SKM-1 treated with dmso at 0.1 percent for 144 hours (cell line): ENCODE measurements around the gene SNF8.
A peak's percentile ranks its signal among the peaks of the same experiment; 100 is the strongest.

Experiments
- DNase-seq: peaks from one replicate; lab custom pipeline; 2025; ENCODE audit not compliant: unreplicated experiment; lab: John Stamatoyannopoulos, UW

Gene SNF8

DNA sequence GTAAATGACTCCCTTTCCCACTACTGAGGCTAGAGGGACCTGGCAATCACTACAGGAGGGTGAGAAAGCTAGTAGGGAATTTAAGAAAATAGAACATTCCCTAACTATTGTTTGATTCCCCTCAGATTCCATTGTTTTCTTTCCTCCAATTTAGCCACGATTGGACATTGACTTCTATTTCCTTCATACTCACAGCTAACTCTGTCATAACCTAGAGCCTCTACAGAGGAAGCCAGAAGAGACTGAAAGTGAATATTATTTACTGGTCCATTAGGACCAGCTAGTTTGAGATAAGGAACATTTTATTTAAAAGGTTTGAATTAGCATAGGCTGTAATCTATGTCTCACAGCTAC is 14.9 kb downstream of the SNF8 start:
- DNase-seq: no peak

DNA sequence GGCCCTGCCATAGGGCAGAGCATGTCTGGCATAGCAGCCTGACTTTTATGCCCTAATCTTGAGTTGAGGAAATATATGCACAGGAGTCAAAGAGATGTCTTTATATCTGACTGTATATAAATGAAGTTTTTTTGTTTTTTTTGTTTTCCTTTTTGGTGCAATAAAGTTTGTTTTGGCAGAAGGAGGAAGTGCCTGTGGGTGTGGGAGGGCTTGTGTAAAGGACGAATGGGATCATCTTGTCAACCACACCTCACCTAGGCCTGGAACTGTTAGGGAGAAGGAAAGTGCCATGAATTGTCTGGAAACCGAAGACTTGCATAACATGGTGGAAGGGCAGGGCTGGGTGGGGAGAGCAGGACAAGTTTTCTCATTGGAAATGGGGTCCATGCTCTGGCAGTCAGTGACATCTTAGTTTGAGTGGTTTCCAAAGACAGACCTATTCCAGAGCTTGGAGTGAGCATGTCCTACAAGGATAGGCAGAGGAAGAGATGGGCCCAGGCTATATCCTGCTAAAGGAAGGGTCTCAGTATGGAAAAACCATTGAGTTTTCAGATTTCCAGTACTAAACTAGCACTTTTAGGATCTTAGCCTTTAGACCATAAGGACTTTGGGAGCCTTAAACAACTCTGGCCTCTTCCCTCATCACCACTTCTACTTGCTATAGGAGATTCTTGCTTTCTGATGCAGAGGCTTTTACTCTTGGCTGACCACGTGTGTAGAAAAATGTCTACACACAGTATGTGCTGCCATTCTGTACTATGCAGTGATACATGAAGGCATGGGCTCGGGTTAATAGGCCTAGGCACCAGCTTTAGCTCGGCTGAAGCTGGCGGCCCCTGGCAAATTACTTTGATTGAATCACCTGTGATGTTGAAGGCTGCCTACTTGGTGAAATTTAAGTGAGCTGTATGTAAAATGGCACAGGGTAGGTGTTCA is 15.5 kb downstream of the SNF8 start:
- DNase-seq: no peak

DNA sequence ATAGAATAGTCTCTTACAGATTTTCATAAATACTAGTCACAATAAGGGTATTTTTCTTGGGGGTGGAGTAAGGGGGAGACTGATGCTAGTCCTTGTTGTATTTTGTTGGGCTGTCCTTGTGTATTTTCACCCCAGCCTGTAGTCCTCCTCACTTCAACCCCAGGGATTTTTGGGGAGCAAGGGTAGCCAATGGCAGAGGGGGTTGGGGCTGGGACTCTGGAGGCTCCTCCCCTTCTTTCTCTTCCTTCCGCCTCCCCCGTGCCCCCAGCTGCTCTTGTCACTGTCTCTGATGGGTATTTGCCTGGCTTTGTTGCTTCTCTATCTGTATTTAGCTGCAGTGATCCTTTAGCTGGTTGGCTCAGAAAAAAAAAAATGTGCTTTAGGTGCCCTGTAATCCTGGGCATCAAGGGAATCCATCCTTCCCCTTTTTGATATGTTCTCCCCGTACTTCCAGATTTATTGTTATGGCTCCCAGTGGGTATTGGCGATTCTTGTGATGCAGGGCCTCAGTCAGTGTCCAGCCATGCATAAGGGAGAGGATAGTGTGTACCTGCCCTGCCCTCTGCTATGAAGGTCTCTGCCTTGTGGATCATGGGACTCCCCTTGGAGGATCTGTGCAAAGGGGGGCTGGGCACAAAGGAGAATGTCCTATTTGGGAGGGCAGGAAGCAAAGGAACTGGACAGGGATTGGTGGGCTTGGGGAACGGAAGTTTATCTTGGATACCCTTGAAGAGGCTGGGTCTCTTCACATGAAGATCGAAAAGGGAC is 16.5 kb downstream of the SNF8 start:
- no peak for DNase-seq

- DNase-seq: no peak
These were observed 18.7 kb downstream of the SNF8 start for GRCh38 chr17:48925991-48926342.

DNA sequence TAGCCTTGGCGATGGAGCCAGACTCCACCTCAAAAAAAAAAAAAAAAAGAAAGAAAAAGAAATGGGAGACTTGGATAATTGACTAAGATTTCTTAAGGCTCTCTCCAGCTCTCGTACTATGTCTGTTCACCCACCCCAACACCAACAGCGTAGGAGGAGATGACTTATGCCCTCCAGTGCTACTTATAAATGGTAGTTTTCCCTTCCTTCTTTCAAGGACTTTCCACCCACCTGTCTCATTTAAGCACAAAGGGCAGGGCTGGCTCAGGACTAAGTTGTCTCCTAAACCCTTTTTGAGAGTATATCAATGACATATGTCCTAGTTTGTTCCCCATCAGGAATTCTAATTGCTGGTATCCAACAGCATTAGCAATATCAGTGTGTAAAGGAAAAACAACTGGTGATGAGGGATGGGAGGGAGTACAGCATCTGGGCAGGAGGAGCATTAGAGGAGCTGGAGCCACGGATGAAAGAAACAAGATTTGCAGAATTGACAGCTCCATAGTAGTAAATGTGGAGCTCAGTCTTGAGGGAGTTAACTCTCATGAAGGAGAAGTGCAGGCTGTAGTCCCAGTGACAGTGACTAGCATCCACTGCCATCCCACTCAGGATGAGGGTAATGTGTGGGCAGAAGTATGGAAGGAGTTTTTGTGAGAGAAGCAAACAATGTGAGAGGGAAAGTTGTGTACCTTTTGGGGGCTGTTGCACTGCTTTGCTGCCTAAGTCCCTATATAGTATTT is 19.2 kb downstream of the SNF8 start:
- DNase-seq: no peak

- DNase-seq: no peak
These were observed 29.0 kb downstream of the SNF8 start for GRCh38 chr17:48915459-48916282.

- DNase-seq: no peak
These were observed 32.2 kb downstream of the SNF8 start for GRCh38 chr17:48912476-48912875.

- no peak for DNase-seq
These were observed 34.3 kb downstream of the SNF8 start for GRCh38 chr17:48910370-48910769.

- no peak for DNase-seq
These were observed 34.9 kb downstream of the SNF8 start for GRCh38 chr17:48909783-48910182.

DNA sequence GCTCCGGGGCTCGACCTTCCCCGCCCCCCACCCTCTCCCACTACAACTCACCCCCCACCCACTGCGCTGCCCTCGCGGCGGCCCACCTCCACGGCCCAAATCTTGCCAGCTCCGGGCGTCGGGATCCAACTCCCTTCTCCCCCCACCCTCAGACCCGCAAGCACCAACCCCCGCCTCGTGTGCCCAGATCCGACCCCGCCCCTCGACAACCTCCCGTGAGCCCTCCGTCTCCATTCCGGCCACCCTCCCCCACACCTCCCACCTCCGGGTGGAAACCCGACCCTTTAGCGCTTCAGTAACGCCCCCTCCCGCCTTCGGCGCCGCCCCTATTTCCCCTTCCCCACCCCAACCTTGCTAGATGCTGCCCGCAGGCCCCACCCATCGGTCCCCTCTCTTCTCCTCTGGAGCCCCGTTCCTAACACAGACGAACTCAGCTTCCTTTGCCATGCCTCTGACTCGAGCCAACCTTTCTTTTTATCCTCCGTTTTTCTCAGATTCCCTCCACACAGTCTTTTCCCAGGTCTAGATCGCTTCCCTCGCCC is 35.7 kb downstream of the SNF8 start:
- DNase-seq: peak; percentile 27

- peak; percentile 72 for DNase-seq
These were observed 36.4 kb downstream of the SNF8 start, which contains the start of gene UBE2Z for GRCh38 chr17:48908047-48908843. UBE2Z (plus strand) TSS chr17:48908407; CDS start chr17:48908504, 97 bp downstream.

GRCh38 chr17:48907713-48908046 is 37.0 kb downstream of the SNF8 start:
- DNase-seq: peak; percentile 52

GRCh38 chr17:48905987-48906515 is 38.6 kb downstream of the SNF8 start:
- no peak for DNase-seq

DNA sequence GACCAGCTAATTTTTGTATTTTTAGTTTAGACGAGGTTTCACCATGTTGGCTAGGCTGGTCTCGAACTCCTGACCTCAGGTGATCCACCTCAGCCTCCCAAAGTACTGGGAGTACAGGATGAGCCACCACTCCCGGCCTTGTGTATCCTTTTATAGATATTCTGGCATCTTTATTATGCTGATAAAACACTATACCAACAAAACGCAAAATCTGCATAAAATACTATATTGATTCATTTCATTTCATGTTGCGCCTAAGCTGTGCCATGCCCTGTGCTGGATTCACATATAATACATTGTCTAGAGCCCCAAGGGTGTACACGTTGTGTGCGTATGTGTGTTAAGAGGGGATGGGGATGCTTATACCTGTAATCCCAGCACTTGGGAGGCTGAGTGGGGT is 40.2 kb downstream of the SNF8 start:
- no peak for DNase-seq

DNA sequence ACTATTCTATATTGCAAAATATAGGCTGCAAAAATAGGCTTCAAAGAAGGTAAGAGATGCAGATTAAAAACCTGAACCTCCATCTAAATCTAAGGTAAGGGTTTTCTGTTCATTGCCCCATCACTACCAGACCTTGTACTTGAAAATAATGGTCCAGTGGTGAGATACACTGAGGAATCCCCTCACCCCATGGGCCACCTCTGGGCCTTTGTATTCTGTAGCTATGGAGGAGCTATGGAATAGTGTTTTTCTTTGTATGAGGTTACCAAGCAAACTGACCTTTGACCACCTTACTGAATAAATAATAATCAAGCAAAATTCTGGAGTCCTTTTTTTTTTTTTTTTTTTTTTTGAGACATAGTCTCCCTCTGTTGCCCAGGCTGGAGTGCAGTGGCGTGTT is 41.2 kb downstream of the SNF8 start:
- no peak for DNase-seq

- no peak for DNase-seq
These were observed 43.4 kb downstream of the SNF8 start for GRCh38 chr17:48901241-48901640.

DNA sequence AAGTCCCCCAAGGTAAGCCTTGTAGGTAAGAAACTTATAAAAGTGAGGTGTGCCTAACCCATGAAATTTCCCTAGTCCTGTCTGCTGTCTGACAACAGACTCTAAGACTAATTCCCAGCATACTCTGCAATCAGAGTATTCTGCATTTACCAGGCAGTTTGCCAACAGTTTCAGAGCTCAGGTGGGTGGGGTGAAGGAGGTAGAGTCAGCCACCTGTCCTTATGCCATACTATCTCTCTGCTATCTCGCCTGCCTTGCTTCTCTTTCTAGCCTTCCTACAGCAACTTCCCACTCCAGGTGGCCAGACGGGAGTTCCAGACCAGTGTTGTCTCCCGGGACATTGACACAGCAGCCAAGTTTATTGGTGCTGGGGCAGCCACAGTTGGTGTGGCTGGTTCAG is 49.8 kb downstream of the SNF8 start:
- DNase-seq: no peak

DNA sequence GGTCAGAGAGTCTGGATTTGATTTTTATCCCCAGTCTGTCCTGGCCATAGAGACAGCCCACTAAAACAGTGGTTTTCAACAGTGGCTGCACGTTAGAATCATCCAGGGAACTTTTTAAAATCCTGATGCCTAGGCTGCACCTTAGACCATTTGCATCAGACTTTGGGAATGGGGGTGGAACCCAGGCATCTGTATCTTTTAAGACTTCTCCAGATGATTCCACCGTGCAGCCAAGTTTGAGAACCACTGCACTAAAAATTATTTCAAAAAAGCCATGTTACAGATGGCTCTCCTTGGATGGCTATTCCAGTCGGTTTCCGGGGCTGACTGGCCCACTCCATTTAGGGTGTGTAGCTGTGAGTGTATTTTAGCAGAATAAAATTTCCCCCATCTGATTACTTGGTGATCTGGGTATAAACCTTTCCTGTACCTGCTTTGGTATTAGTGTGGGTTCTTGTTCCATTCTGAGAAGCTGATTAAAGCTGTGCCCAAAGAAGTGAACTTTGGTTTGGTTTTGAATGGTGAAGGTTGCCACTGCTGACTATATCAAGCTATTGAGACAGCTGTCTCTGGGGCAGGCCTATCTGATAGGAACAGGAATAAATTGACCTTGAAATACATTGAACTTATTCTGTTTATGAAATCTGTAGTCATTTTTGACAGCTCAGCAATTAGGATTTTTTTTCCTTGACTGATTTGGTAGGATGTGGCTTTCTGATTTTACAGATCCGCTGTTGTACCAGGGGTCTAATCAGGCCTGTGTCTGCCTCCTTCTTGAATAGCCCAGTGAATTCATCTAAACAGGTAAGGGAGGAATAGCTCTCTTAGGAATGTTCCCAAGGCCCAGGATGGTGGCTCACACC is 50.8 kb downstream of the SNF8 start:
- no peak for DNase-seq
